ENCODE measurements around the gene SERGEF.

DNA sequence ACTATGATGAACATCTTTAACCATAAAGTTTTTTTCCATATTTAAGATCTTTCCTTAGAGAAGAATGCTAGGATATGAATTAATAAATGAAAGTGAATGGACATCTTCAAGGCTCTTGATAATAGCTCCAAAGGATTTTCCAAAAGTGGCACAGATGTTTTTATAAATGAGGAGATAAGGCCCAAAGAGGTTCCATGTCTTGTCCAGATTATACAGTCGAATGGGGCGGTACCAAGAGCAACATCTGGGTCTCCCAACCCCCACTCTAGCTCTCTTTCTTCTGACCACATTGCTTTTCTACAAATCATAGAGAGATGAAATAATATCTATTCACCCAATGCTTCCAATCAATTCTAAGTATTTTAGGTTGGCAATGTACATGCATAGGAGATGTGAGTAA, 164.1 kb downstream of the SERGEF start:
- TF ChIP-seq CTCF (conservative IDR thresholded peaks at IDR 0.05 in 1 of 2, IDR thresholded peaks at IDR 0.05 in 1 of 2; ENCODE audit: extremely low read depth in 1 of 2, insufficient read depth in 1 of 2, low read depth in 1 of 2, low read length in 2 of 2) (no peak), EZH2 (IDR thresholded peaks at IDR 0.05; ENCODE audit: borderline replicate concordance, low read length) (no peak)

Measured in mammary epithelial cell (primary cell).